TTC549 (cell line): ENCODE results near the gene CELF4.

Experiments
- FAIRE-seq: peaks from 2 replicates; lab custom pipeline; 2012; peaks lifted over from hg19 to GRCh38; lab: Jason Lieb, UNC

The CELF4 gene

GRCh38 chr18:37521510-37522465 is 43.8 kb downstream of the CELF4 start:
- FAIRE-seq = no peak

DNA sequence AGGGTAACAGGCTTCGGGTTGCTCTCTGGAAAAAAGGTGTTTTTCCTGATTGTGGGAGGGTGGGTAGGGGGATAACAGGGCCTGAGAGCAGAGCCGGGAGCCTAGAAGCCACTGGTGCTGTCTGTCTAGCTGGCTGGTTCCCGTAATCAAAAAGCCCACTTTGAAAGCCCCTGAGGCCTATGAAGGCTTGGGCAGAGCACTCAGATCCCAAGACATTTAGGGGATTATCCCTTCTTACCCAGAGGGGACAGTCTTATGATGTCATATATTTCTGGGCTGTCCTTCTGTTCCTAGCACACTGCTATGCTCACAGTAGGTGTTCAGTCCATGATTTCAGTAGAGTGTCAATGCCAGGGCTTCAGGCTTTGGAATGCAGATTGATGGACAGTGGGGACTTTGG is 45.1 kb downstream of the CELF4 start:
- FAIRE-seq = no peak

DNA sequence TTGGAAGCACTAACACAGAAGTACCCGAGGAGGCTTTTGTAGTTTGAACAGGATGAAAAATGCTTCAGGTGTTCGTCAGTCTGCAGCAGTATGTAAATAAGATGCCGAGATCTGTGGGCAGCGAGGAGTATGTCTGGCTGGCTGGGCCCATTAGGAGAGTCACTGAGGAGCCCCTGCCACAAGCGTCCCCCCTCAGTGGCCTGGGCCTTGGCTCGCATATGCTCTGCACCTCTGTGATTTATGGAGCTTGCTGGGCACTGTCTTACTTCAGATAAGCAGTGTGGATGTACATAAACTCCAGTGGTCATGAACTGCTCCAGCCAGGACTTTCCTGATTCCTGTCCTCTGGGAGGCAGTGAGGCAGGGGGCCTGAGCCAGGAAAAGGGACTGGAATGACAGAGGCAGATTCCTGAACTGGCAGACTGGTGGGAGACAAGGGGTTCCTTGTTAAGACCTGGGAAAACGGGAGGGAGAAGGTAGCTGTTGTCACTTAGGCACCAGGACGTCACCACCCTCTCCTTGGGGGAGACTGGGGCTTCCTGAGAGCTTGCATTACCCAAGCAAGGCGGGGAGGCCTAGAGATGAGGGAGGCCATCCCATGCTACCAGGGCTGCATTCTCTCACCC is 46.0 kb downstream of the CELF4 start:
- FAIRE-seq = no peak

DNA sequence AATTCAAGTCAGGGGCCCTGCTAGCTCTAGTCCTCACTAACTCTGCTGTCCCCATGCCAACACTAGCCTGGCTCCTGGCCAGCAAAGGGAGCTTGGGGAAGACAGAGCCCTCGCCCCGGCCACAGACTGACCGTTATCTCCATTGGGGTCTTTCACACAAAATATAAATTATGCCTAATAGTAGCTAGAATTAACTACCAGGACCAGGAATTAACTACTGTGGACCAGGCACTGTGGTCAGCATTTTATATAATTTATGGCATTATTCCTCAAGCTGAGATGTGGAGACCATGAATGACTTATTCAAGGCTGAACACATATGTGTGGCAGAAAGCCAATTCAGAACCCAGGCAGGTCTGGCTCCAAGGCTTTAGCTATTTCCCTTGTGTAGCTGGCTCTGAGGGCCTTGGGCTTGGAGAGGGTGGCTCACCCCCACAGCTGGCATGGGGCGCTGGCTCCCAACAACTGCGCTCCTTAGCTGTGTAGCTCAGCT is 49.2 kb downstream of the CELF4 start:
- no peak for FAIRE-seq

DNA sequence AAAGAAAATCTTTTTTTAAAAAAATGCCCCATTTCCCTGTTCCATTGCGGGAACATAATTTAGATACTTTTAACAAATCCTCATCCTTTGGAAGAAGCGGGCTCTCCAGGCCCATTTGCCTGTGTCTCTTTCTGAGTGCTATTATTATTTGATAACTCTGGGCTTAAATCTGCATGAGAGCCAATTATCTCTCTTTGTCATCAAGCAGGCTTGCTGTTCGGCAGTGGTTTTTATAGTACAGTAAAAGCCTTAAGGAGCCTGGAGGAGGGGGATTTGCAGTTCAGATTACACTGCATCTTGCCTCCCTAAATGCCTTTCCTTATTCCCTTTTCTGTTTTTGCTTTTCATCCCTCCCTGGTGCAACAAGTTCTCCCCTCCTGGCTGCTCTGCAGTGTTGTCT is 50.6 kb downstream of the CELF4 start:
- no peak for FAIRE-seq

DNA sequence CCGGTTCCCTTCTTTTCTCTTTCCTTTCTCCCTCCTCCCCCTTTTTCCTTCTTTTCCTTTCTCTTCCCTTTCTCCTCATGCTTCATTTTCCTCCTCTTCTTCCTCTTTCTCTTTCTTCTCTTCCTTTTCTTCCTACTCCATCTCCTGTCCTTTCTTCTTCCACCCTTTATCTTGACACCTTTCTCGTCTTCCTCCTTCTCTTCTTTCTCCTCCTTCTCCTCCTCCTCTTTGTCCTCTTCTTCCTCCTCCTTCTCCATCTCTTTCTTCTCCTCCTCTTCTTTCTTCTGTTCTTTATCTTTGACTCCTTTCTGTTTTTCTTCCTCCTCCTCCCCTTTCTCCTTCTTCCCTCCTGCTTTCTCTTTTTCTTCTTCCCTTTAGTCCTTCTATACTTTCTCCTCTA is 53.2 kb downstream of the CELF4 start:
- no peak for FAIRE-seq

GRCh38 chr18:37511721-37512298 is 53.8 kb downstream of the CELF4 start:
- no peak for FAIRE-seq

- FAIRE-seq = no peak
These were observed 56.0 kb downstream of the CELF4 start for GRCh38 chr18:37509600-37509999.

DNA sequence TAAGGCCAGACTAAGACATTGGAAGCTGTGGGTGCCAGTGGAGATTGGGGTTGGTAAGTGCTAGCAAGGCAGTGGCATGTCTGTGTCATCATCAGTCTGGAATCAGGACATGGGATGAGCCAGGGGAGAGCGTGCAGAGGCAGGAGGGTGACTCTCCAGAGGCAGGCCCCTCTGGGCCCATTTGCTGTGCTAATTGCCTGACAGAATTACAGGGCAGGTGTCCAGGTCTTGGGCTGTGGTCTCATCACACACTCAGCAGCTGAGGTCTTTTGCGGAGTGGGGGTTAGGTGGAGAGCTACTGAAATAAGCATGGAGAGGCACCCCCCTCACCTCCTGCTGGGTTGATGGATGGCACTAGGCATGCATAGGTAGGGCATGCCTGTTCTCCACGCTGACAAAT is 57.4 kb downstream of the CELF4 start:
- no peak for FAIRE-seq

- FAIRE-seq = no peak
These were observed 58.4 kb downstream of the CELF4 start for GRCh38 chr18:37507239-37507638.

DNA sequence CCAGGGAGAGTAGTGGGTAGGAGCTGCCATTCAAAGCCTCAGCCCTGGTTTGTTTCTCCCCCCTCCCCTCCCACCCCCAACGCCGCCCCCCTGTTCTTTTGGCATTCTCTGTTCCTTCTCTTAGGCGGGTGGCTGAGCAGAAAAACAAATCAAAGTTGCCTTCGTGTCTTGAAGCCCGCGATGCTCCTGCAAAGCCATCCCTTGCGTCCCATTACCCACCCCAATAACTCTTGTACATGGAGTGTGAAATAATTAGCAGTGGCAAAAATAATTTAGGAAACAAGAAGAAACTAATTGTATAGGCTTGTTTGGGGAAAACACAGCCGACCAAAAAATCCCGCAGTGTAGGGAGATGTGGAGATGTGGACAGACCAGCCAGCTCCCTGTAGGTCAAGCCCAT is 59.6 kb downstream of the CELF4 start:
- FAIRE-seq = no peak

GRCh38 chr18:37505321-37505720 is 60.3 kb downstream of the CELF4 start:
- FAIRE-seq = no peak

- FAIRE-seq = no peak
These were observed 63.0 kb downstream of the CELF4 start for GRCh38 chr18:37502601-37503000.

- no peak for FAIRE-seq
These were observed 63.6 kb downstream of the CELF4 start for GRCh38 chr18:37502036-37502435.

DNA sequence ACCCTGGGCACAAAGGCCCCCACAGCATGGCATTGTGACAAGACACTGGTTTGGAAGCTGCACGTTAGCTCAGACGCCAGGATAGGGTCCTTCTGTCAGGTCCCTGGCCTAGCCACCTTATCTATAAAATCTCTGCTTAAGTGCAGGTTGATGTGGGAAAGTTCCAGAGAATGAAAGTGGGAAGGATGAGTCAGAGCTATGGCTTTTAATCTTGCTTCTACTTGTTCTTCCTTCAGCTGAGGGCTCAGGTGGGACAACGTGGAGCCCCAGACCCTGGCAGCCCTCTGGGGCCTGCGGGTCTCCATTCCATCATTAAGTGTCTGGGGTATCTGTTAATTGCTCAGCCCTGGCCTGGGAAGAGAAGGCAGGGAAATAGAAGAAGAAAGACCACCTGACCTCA is 64.5 kb downstream of the CELF4 start:
- no peak for FAIRE-seq

GRCh38 chr18:37499913-37500312 is 65.7 kb downstream of the CELF4 start:
- no peak for FAIRE-seq

- no peak for FAIRE-seq
These were observed 66.6 kb downstream of the CELF4 start for GRCh38 chr18:37499044-37499443.

- no peak for FAIRE-seq
These were observed 67.6 kb downstream of the CELF4 start for GRCh38 chr18:37497853-37498518.

DNA sequence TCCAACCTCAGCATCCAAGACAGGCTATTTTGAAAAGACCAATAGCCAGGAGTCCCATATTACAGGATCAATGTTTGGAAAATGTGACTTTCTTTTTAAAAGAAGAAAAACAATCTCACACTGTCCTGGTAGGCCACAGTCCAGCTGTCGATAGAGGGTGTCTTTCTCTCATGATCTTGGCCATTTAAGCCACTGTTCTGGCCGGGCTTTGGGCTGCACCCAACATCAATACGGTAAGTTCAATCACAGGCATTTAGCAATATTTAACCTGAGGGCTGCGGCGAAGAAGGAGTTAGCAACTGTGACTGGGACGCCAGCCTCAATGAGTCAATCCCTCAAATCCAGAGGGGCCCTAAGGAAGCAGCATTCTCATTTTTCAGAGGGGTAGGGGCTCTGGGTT is 69.0 kb downstream of the CELF4 start:
- FAIRE-seq = no peak

DNA sequence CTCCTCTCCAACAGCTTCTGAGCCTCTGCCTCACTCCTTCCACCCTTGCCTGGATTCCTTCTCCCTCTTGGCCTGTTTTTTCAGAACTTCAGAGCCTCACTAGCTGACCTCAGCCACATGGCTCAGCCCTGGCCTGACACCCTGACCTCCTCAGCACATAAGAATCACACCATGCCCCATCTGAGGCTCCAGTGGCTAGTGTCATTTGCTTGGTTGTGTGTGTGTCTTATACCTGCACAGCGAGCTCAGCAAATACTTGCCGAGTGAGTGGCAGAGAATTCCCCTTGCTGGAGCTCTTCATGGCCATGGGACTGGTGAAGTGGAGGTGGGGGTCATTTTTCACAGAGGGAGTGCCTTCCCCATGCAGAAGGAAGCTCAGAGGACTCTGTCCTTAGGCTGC is 70.2 kb downstream of the CELF4 start:
- no peak for FAIRE-seq

DNA sequence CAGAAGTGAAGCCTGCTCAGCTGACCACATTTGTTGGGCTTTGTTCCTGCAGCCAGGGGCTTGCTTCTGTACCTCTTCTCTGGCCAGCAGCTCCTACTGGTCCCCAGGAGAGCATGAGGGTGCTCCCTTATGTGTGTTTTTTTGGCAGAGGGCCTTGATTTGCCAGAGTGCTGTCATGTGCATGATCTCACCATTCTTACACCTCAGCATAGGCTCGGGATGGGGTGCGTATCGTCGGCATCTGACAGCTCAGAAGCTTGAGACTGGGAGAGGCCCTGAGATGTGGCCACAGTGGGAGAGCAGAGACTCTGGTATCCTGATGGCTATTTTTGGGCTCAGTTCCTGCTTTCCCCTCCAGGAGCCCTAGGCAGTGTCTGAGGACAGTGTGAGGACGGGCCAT is 71.2 kb downstream of the CELF4 start:
- no peak for FAIRE-seq

GRCh38 chr18:37493352-37493935 is 72.2 kb downstream of the CELF4 start:
- no peak for FAIRE-seq
